Mesenchymal stem cell (in vitro differentiated cells and primary cell): Measurements from ENCODE around the gene LURAP1L.
A peak's percentile ranks its signal among the peaks of the same experiment; 100 is the strongest.

Experiments
- DNase-seq: peaks from one replicate; pipeline ENCODE4 v3.0.0-alpha.2; 2013
- H2AFZ ChIP-seq: one replicate; pipeline ENCODE4 v1.6.1; 2013; ENCODE audit warnings: low read depth, mild to moderate bottlenecking, control low read depth, inconsistent platforms, low read length, moderate library complexity
- H2AK5ac ChIP-seq: 2 replicates; pipeline ENCODE4 v1.6.1; 2013; ENCODE audit warnings: low read length, moderate library complexity, mild to moderate bottlenecking, inconsistent platforms; ENCODE audit not compliant: severe bottlenecking
- H2BK120ac ChIP-seq: one replicate; pipeline ENCODE4 v1.6.1; 2013; ENCODE audit warnings: low read depth, mild to moderate bottlenecking, inconsistent platforms, low read length, moderate library complexity
- H2BK12ac ChIP-seq, 2 experiments: one replicate each; pipeline ENCODE4 v1.6.1; 2013; ENCODE audit warnings: inconsistent platforms in 2 of 2, low read length in 2 of 2, mild to moderate bottlenecking in 2 of 2, moderate library complexity in 2 of 2, control low read depth in 1 of 2
- H2BK15ac ChIP-seq: one replicate; pipeline ENCODE4 v1.6.1; 2013; ENCODE audit warnings: mild to moderate bottlenecking, low read depth, inconsistent platforms; ENCODE audit not compliant: poor library complexity, severe bottlenecking
- H2BK5ac ChIP-seq: 2 replicates; pipeline ENCODE4 v1.6.1; 2013; ENCODE audit warnings: low read depth, mild to moderate bottlenecking, low read length, control low read depth, inconsistent platforms; ENCODE audit not compliant: poor library complexity, severe bottlenecking
- H3K14ac ChIP-seq, 2 experiments: one replicate each; pipeline ENCODE4 v1.6.1; 2013; ENCODE audit warnings: inconsistent platforms in 2 of 2, low read length in 2 of 2, control low read depth in 1 of 2, mild to moderate bottlenecking in 1 of 2, moderate library complexity in 1 of 2
- H3K18ac ChIP-seq, 2 experiments: one replicate each; pipeline ENCODE4 v1.6.1; 2013; ENCODE audit warnings: inconsistent platforms in 2 of 2, low read length in 2 of 2, control low read depth in 1 of 2, low read depth in 1 of 2, mild to moderate bottlenecking in 1 of 2
- H3K23ac ChIP-seq, 2 experiments: one replicate each; pipeline ENCODE4 v1.6.1; 2013; ENCODE audit warnings: inconsistent platforms in 2 of 2, low read length in 2 of 2, mild to moderate bottlenecking in 2 of 2, moderate library complexity in 2 of 2, control low read depth in 1 of 2
- H3K27ac ChIP-seq: 2 replicates; pipeline ENCODE4 v1.5.1; 2013; ENCODE audit warnings: mild to moderate bottlenecking, moderate library complexity, low read length, control low read depth, inconsistent platforms; ENCODE audit not compliant: poor library complexity, severe bottlenecking
- H3K27me3 ChIP-seq, 2 experiments: 2 replicates each; pipeline versions ENCODE4 v1.6.1 to v1.7.0; 2013; ENCODE audit warnings: low read length in 2 of 2, mild to moderate bottlenecking in 2 of 2, moderate library complexity in 2 of 2, control low read depth in 1 of 2, inconsistent platforms in 1 of 2; ENCODE audit not compliant: control insufficient read depth in 1 of 2, insufficient read depth in 1 of 2
- H3K36me3 ChIP-seq, 2 experiments: 2 replicates each; pipeline versions ENCODE4 v1.6.1 to v1.7.0; 2013; ENCODE audit warnings: low read length in 2 of 2, control low read depth in 1 of 2, inconsistent platforms in 1 of 2, low read depth in 1 of 2, mild to moderate bottlenecking in 1 of 2; ENCODE audit not compliant: insufficient read depth in 2 of 2, control insufficient read depth in 1 of 2
- H3K4ac ChIP-seq, 2 experiments: one replicate each; pipeline ENCODE4 v1.6.1; 2013; ENCODE audit warnings: inconsistent platforms in 2 of 2, low read length in 2 of 2, mild to moderate bottlenecking in 2 of 2, moderate library complexity in 2 of 2, control low read depth in 1 of 2, low read depth in 1 of 2
- H3K4me1 ChIP-seq: 2 replicates; pipeline ENCODE4 v1.6.1; 2013; ENCODE audit warnings: low read depth, low read length, control low read depth; ENCODE audit not compliant: control insufficient read depth, insufficient read depth
- H3K4me2 ChIP-seq: 2 replicates; pipeline ENCODE4 v1.6.1; 2013; ENCODE audit warnings: low read length, mild to moderate bottlenecking, inconsistent platforms; ENCODE audit not compliant: poor library complexity, severe bottlenecking
- H3K4me3 ChIP-seq, 2 experiments: 2 replicates each; pipeline versions ENCODE4 v1.5.1 to v1.7.0; 2013; ENCODE audit warnings: low read length in 2 of 2, mild to moderate bottlenecking in 2 of 2, control low read depth in 1 of 2, low read depth in 1 of 2; ENCODE audit not compliant: insufficient read depth in 1 of 2
- H3K79me1 ChIP-seq: replicated peaks from 2 replicates; pipeline ENCODE4 v1.6.1; 2013; ENCODE audit warnings: mild to moderate bottlenecking, control low read depth, low read length, inconsistent platforms; ENCODE audit not compliant: poor library complexity, severe bottlenecking
- H3K9ac ChIP-seq: 2 replicates; pipeline ENCODE4 v1.7.0; 2013; ENCODE audit warnings: mild to moderate bottlenecking, low read length, moderate library complexity
- H3K9me3 ChIP-seq: 2 replicates; pipeline ENCODE4 v1.7.0; 2013; ENCODE audit warnings: mild to moderate bottlenecking, low read length; ENCODE audit not compliant: control insufficient read depth
- H4K8ac ChIP-seq: one replicate; pipeline ENCODE4 v1.6.1; 2013; ENCODE audit warnings: inconsistent platforms, mild to moderate bottlenecking, low read length, moderate library complexity
- H4K91ac ChIP-seq: one replicate; pipeline ENCODE4 v1.6.1; 2013; ENCODE audit warnings: mild to moderate bottlenecking, low read length, inconsistent platforms
- WGBS: methylation state at CpG from one replicate; pipeline ENCODE4 v1.1.7; 2013; ENCODE audit warnings: mixed read lengths; 5-methylcytosine and 5-hydroxymethylcytosine counted together

LURAP1L gene

DNA sequence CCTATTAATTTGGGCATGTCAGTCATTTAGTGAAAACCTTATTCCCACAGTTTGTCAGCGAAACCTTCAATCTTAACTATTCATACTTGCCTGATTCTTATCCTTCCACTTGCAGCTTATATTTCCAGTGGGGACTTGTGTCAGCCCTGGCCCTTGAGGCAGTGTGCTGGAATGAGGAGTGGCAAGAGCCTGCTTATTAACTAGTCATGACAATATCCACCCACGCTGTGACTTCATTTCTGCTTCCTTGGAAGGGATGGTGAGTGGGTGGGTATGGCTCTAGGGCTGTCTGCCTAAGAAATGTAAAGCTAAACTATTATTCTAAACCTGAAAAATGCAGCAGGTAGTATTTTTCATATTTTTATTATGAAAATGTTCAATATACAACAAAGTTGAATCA, 34.0 kb upstream of the LURAP1L start:
- no peak overlapping the region for H3K4me3 ChIP-seq

DNA sequence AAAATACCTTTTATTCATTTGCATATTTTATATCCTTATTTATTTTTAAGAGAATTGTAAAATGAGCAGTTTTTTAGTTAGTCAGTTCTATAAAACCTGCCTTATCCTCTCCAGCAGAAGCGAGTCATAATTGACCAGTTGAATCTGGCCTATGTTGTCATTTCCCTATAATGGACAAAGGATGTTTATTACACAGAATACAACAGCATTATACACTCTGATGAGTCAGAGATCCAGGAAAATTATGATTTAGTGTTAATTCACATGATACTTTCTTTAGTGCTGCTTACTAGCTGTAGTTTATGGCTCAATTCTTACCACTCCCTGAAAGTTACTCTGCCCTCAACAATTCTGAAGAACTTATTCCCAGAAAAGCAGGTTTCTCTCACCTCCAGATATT, 26.8 kb upstream of the LURAP1L start:
- Histone ChIP-seq H2AFZ (no peak overlapping the region), H4K91ac (no peak overlapping the region), H3K18ac (no peak overlapping the region), H3K27me3 (no peaks in the 10 kb centered on the region), H3K27ac (no peak overlapping the region), H2AK5ac (no peak overlapping the region), H3K4ac (no peak overlapping the region), H3K23ac (no peak overlapping the region), H3K4me2 (no peak overlapping the region), H3K14ac (no peak overlapping the region), H3K4me3 (no peak overlapping the region), H3K9ac (peak overlapping the region; percentile 44), H4K8ac (no peak overlapping the region), H3K9me3 (no peaks in the 10 kb centered on the region), H2BK5ac (no peak overlapping the region), H3K36me3 (no peaks in the 10 kb centered on the region), H2BK15ac (no peak overlapping the region), H2BK120ac (no peak overlapping the region), H3K4me1 (no peaks in the 10 kb centered on the region), H3K79me1 (no peaks in the 10 kb centered on the region), H2BK12ac (no peak overlapping the region)
- DNase-seq: peak; percentile 45
- WGBS: no CpG with 5 or more reads among the region's 1 CpG

More for the DNA sequence above, 34.0 kb upstream of the LURAP1L start:
- Histone ChIP-seq H2BK5ac (no peak overlapping the region), H2BK120ac (no peak overlapping the region), H2BK12ac (no peak overlapping the region), H3K9me3 (no peaks in the 10 kb centered on the region), H2AK5ac (no peak overlapping the region), H4K91ac (no peak overlapping the region), H3K14ac (no peak overlapping the region), H3K9ac (no peak overlapping the region), H3K27ac (no peak overlapping the region), H2BK15ac (no peak overlapping the region), H3K79me1 (no peaks in the 10 kb centered on the region), H3K36me3 (no peaks in the 10 kb centered on the region), H4K8ac (no peak overlapping the region), H3K4me1 (peaks cover 2% of the 10 kb centered on the region), H3K27me3 (no peaks in the 10 kb centered on the region), H3K18ac (no peak overlapping the region), H3K23ac (no peak overlapping the region), H3K4me2 (no peak overlapping the region), H2AFZ (no peak overlapping the region), H3K4ac (no peak overlapping the region)
- 100% methylated on average over 1 of the region's 2 CpGs for WGBS
- DNase-seq: no peak

DNA sequence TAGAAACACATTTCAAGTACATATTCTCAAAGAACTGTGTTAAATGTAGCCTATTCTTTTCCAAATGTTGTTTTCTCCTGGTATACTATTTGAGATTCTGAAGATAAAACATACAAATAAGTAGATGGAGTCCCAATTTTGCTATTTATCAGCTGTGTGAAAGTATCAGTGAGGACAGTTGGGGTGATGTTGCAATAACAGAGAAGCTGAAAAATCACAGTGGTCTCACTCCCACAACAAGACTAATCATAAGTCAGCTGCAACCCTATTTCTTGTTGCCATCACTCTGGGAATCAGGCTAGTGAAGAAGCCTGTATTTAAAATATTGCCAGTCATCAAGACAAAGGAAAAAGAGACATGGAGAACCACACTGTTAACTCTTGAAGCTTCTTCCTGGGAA, 25.9 kb upstream of the LURAP1L start:
- Histone ChIP-seq H3K9me3 (no peaks in the 10 kb centered on the region), H3K4me3 (no peak overlapping the region), H3K27ac (no peak overlapping the region), H3K18ac (no peak overlapping the region), H2BK5ac (no peak overlapping the region), H2BK12ac (no peak overlapping the region), H3K79me1 (no peaks in the 10 kb centered on the region), H3K14ac (no peak overlapping the region), H3K4ac (no peak overlapping the region), H2AFZ (no peak overlapping the region), H3K36me3 (no peaks in the 10 kb centered on the region), H4K91ac (no peak overlapping the region), H3K9ac (no peak overlapping the region), H4K8ac (no peak overlapping the region), H3K23ac (no peak overlapping the region), H2AK5ac (no peak overlapping the region), H2BK15ac (no peak overlapping the region), H3K27me3 (no peaks in the 10 kb centered on the region), H3K4me2 (no peak overlapping the region), H2BK120ac (no peak overlapping the region), H3K4me1 (peaks cover 2% of the 10 kb centered on the region)
- DNase-seq: no peak

DNA sequence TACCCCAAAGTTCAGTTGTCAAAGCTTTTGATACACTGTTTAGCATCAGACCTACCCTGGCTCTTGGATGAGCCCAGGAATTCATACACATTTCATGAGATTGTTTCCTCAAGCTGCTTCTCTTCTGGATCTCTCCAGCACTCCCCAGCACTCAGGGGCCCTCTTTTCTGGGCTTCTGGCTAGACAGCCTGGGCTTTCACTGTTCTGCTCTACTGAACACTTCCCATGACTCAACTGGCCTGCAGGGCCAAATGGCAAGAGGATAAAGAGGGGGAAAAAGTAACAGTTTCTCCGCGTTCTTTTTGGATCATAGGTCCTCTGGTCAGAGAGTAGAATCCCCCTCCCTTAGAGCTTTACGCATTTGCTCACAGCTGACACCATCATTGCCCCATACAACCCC, 20.9 kb upstream of the LURAP1L start:
- no peak overlapping the region for H2AK5ac ChIP-seq
- H2BK120ac ChIP-seq: no peak overlapping the region
- no peak overlapping the region for H2BK5ac ChIP-seq
- no peaks in the 10 kb centered on the region for H3K9me3 ChIP-seq
- no peak overlapping the region for H2BK15ac ChIP-seq
- H3K23ac ChIP-seq: no peak overlapping the region
- H3K9ac ChIP-seq: no peak overlapping the region
- no peaks in the 10 kb centered on the region for H3K79me1 ChIP-seq
- H3K14ac ChIP-seq: no peak overlapping the region
- DNase-seq: no peak
- peaks cover 2% of the 10 kb centered on the region for H3K4me1 ChIP-seq
- no peak overlapping the region for H3K18ac ChIP-seq
- H2AFZ ChIP-seq: no peak overlapping the region
- no peaks in the 10 kb centered on the region for H3K36me3 ChIP-seq
- peak overlapping the region; percentile 61 for H4K91ac ChIP-seq
- H3K4me2 ChIP-seq: peak overlapping the region; percentile 60
- H3K27ac ChIP-seq: peak overlapping the region; percentile 58
- H3K4ac ChIP-seq: no peak overlapping the region
- no peaks in the 10 kb centered on the region for H3K27me3 ChIP-seq
- peak overlapping the region in 1 of 2 experiments; percentile 19 for H3K4me3 ChIP-seq
- no CpG with 5 or more reads among the region's 3 CpGs for WGBS
- no peak overlapping the region for H2BK12ac ChIP-seq
- no peak overlapping the region for H4K8ac ChIP-seq
